ENCODE data around the gene GRN. TPM values are rescaled to one million over a fixed set of nuclear protein-coding genes. Genes with fewer than 3 reads are reported as not detected.

Gene GRN
- total RNA-seq, 1 experiment from 2014 or later, result 206 TPM

- CTCF ChIA-PET, result interaction anchor here (1.8 kb wide), 1 partner anchor 123 kb away, joined by 7 read pairs; no protein-coding TSS in a partner anchor
- BruUV-seq (replicated peaks), result no TSS peak
Measured at GRCh38 chr17:44400226-44400847, 55.2 kb downstream of the GRN start.

More at GRCh38 chr17:44400226-44400847, 55.2 kb downstream of the GRN start:
- TF ChIP-seq CTCF (IDR thresholded peaks at IDR 0.05 in 2 of 3, conservative IDR thresholded peaks at IDR 0.05 in 1 of 3; ENCODE audit: borderline replicate concordance in 1 of 3, insufficient read depth in 1 of 3, low read depth in 2 of 3, low read length in 2 of 3) (peak; percentile 50 to 59 (median 53); a peak in 5 of 6 replicates), RAD21 (IDR thresholded peaks at IDR 0.05; ENCODE audit: low read depth) (peak; percentile 65), SRF (IDR thresholded peaks at IDR 0.05; ENCODE audit: low read depth) (no peak), EZH2 (IDR thresholded peaks at IDR 0.05) (no peak), CEBPB (IDR thresholded peaks at IDR 0.05; ENCODE audit: low read depth) (no peak)
- ATAC-seq, result peak; percentile 74; the same call in 1 of the 2 replicates
- Histone ChIP-seq H3K4me1 (ENCODE audit: control insufficient read depth in 1 of 2, insufficient read depth in 2 of 2, low read length in 2 of 2) (no peaks in the 10 kb centered on the region), H3K9me2 (ENCODE audit: insufficient read depth) (no peaks in the 10 kb centered on the region), H2AFZ (ENCODE audit: low read depth, low read length, poor library complexity, severe bottlenecking) (no peak overlapping the region), H3K27me3 (ENCODE audit: insufficient read depth, low read length) (no peaks in the 10 kb centered on the region), H3K4me3 (replicated peaks in 1 of 2; ENCODE audit: low read depth in 1 of 2, low read length in 2 of 2) (no peak overlapping the region), H4K20me1 (ENCODE audit: insufficient read depth) (no peaks in the 10 kb centered on the region), H3K9ac (ENCODE audit: low read length) (no peak overlapping the region), H3K4me2 (ENCODE audit: low read length) (no peak overlapping the region), H3K27ac (ENCODE audit: low read depth, low read length) (no peak overlapping the region), H3K79me2 (ENCODE audit: insufficient read depth, low read length) (no peaks in the 10 kb centered on the region), H3K9me3 (ENCODE audit: control insufficient read depth in 1 of 2, insufficient read depth in 1 of 2, low read depth in 1 of 2, low read length in 2 of 2) (no peaks in the 10 kb centered on the region), H3K36me3 (ENCODE audit: control insufficient read depth in 1 of 2, insufficient read depth in 2 of 2, low read length in 2 of 2) (peaks cover 15 to 21% of the 10 kb centered on the region in 2 experiments; a peak in 3 of 4 replicates)
- intact Hi-C loops (cut with micrococcal nuclease), result loop anchor here (1.0 to 2.0 kb wide), 2 partner anchors 76 to 123 kb away; partner anchors contain the start of gene SLC25A39
- ChIA-PET RAD21 (ENCODE audit: low non-redundant PET in 1 of 2, low total read pairs in 2 of 2, uncharacterized antibody in 2 of 2, unreplicated experiment in 2 of 2) (no interaction called here), POLR2A (no interaction called here)
- peak; percentile 12 for DNase-seq (ENCODE audit: low read depth, low spot score)

Other genes starting within 250 kb of the GRN start
- 32.9 TPM for gene HDAC5, start 221.7 kb upstream of the GRN start, total RNA-seq (2021; ENCODE audit: unreplicated experiment)
- 14.3 TPM for gene HROB, start 203.4 kb upstream of the GRN start, total RNA-seq (2021; ENCODE audit: unreplicated experiment)
- 0.37 TPM for gene ASB16, start 174.6 kb upstream of the GRN start, total RNA-seq (2021; ENCODE audit: unreplicated experiment)
- gene TMUB2, start 158.3 kb upstream of the GRN start, total RNA-seq (2021; ENCODE audit: unreplicated experiment), result 25.1 TPM
- 86.7 TPM for gene ATXN7L3, start 145.4 kb upstream of the GRN start, total RNA-seq (2021; ENCODE audit: unreplicated experiment)
- gene UBTF, start 125.6 kb upstream of the GRN start, total RNA-seq (2021; ENCODE audit: unreplicated experiment), result 84.3 TPM
- gene SLC4A1, start 77.2 kb upstream of the GRN start, total RNA-seq (2021; ENCODE audit: unreplicated experiment), result 0.22 TPM
- 0.61 TPM for gene RUNDC3A, start 36.7 kb upstream of the GRN start, total RNA-seq (2021; ENCODE audit: unreplicated experiment)
- 326 TPM for gene SLC25A39, start 20.5 kb upstream of the GRN start, total RNA-seq (2021; ENCODE audit: unreplicated experiment)
- 18.0 TPM for gene FAM171A2, start 18.6 kb downstream of the GRN start, total RNA-seq (2021; ENCODE audit: unreplicated experiment)
- gene ITGA2B, start 44.3 kb downstream of the GRN start, total RNA-seq (2021; ENCODE audit: unreplicated experiment), result 7.6 TPM
- gene GPATCH8, start 158.1 kb downstream of the GRN start, total RNA-seq (2021; ENCODE audit: unreplicated experiment), result 28.7 TPM
- gene FZD2, start 212.2 kb downstream of the GRN start, total RNA-seq (2021; ENCODE audit: unreplicated experiment), result 12.8 TPM

Data from HCT116 (cell line).